Heart left ventricle (tissue), 13 donors: ENCODE results near the gene CEP85.

Source experiments
- POLR2A ChIP-seq, 2 donors: fragments of 450-650 bp; IDR thresholded peaks; one replicate each; pipeline ENCODE4 v1.6.1; 2017; ENCODE audit warnings: antibody characterized with exemption in 2 of 2, mild to moderate bottlenecking in 2 of 2, moderate library complexity in 2 of 2
- TF ChIP-seq, protein P1 (sequence below), 12 donors: fragments of 200-600 bp; sonication (generic) in 4 of 12; IDR thresholded peaks; one replicate each; pipeline versions ENCODE4 v1.5.0 to v1.8.0; 2018 to 2022; ENCODE audit warnings: antibody characterized with exemption in 12 of 12, mild to moderate bottlenecking in 5 of 12
- donor health status: ischemic (EF 13 %, LVEDD 7.1; RV severe dilation, severe dysfunction).
- donor health status: DM: no; HTN: yes; CAD: no.
- donor health status: DM: no; HTN: no; CAD: no.
- donor health status: ischemic (EF 25% LVEDD 6.9; RV normal size, moderate dysfunction).
- donor health status: ischemic (EF 25% LVEDD 5.7; RV mildly dilated, moderate dysfunction).
- donor health status: ischemic (EF 35%, LVEDD 5.7; RV mildly dilated, moderate dysfunction).
- donor health status: nonischemic (EF 11% LVEDD 7.7; RV severe dilation, severe dysfunction).
- donor health status: DM: yes; HTN: yes; CAD: no.
- donor health status: PGD.
- donor health status: ischemic (EF 29% LVEDD 5.4; RV normal size, mild dysfunction).
- donor health status: nonischemic (EF 23%, LVEDD 6.1; RV moderate dilation, normal function).

DNA sequence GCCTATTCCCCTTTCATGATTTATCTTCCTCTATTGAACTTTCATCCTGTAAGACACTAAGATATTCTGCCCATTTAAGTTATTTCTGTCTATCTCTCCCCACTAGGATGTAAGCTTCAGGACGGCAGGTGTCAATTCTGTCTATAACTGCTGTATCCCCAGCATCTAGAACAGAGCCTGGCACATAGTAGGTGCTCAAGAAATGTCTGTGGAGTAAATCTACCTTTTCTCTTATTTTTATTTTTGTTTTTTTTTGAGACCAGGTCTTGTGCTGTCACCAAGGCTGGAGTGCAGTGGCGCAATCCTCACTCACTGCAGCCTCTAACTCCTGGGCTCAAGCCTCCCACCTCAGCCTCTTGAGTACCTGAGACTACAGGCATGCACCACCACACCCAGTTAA, 89.4 kb downstream of the CEP85 start:
- TF ChIP-seq, protein P1, sequence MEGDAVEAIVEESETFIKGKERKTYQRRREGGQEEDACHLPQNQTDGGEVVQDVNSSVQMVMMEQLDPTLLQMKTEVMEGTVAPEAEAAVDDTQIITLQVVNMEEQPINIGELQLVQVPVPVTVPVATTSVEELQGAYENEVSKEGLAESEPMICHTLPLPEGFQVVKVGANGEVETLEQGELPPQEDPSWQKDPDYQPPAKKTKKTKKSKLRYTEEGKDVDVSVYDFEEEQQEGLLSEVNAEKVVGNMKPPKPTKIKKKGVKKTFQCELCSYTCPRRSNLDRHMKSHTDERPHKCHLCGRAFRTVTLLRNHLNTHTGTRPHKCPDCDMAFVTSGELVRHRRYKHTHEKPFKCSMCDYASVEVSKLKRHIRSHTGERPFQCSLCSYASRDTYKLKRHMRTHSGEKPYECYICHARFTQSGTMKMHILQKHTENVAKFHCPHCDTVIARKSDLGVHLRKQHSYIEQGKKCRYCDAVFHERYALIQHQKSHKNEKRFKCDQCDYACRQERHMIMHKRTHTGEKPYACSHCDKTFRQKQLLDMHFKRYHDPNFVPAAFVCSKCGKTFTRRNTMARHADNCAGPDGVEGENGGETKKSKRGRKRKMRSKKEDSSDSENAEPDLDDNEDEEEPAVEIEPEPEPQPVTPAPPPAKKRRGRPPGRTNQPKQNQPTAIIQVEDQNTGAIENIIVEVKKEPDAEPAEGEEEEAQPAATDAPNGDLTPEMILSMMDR (IDR thresholded peaks at IDR 0.05): no peak
- no peak for TF ChIP-seq POLR2A (IDR thresholded peaks at IDR 0.05)
